ENCODE results near the gene GRK5. TPM values are rescaled to one million over a fixed set of nuclear protein-coding genes. Genes with fewer than 3 reads are reported as not detected.

GRK5 gene
- total RNA-seq, 1 experiment from 2014 or later, result 29.0 TPM

- BruUV-seq (replicated peaks), result no TSS peak
- no peak overlapping the region for H3K27ac ChIP-seq (ENCODE audit: low read length)
- no peaks in the 10 kb centered on the region for H3K9me3 ChIP-seq (ENCODE audit: control insufficient read depth, insufficient read depth, low read depth, low read length)
- no peaks in the 10 kb centered on the region for H3K36me3 ChIP-seq (ENCODE audit: control insufficient read depth, insufficient read depth, low read length)
- intact Hi-C loops (cut with micrococcal nuclease; ENCODE audit: unreplicated experiment) (no loop called here), in situ Hi-C loops (cut with HindIII; ENCODE audit: low pct_unique_long_range_greater_than_20kb, low sequenced_read_pairs) (no loop called here)
- ChIA-PET POLR2A (no interaction called here), CTCF (interaction anchor here (0.9 to 1.3 kb wide), 2 partner anchors 9 to 255 kb away, joined by 4 to 5 read pairs; no protein-coding TSS in a partner anchor)
- 0 out of 2 replicates have a peak, but pooled peaks cover 4% of the 10 kb centered on the region for H3K4me1 ChIP-seq (ENCODE audit: control insufficient read depth, insufficient read depth, low read length)
- peak; percentile 67 for DNase-seq (ENCODE audit: low read depth, low spot score)
- no peak for TF ChIP-seq CTCF (IDR thresholded peaks at IDR 0.05)
- no peak for TF ChIP-seq TCF7L2 (IDR thresholded peaks at IDR 0.05; ENCODE audit: low read depth, low read length)
- no peak for TF ChIP-seq POLR2AphosphoS5 (IDR thresholded peaks at IDR 0.05; ENCODE audit: low read depth, low read length)
- TF ChIP-seq, protein P1, sequence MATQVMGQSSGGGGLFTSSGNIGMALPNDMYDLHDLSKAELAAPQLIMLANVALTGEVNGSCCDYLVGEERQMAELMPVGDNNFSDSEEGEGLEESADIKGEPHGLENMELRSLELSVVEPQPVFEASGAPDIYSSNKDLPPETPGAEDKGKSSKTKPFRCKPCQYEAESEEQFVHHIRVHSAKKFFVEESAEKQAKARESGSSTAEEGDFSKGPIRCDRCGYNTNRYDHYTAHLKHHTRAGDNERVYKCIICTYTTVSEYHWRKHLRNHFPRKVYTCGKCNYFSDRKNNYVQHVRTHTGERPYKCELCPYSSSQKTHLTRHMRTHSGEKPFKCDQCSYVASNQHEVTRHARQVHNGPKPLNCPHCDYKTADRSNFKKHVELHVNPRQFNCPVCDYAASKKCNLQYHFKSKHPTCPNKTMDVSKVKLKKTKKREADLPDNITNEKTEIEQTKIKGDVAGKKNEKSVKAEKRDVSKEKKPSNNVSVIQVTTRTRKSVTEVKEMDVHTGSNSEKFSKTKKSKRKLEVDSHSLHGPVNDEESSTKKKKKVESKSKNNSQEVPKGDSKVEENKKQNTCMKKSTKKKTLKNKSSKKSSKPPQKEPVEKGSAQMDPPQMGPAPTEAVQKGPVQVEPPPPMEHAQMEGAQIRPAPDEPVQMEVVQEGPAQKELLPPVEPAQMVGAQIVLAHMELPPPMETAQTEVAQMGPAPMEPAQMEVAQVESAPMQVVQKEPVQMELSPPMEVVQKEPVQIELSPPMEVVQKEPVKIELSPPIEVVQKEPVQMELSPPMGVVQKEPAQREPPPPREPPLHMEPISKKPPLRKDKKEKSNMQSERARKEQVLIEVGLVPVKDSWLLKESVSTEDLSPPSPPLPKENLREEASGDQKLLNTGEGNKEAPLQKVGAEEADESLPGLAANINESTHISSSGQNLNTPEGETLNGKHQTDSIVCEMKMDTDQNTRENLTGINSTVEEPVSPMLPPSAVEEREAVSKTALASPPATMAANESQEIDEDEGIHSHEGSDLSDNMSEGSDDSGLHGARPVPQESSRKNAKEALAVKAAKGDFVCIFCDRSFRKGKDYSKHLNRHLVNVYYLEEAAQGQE (IDR thresholded peaks at IDR 0.05; ENCODE audit: insufficient read depth in 1 of 2, low read depth in 2 of 2, low read length in 1 of 2), result no peak
- TF ChIP-seq SIN3A (IDR thresholded peaks at IDR 0.05; ENCODE audit: borderline replicate concordance, insufficient read depth, low read depth, low read length), result no peak
- no peak overlapping the region for H3K4me3 ChIP-seq (ENCODE audit: low read depth in 2 of 2, low read length in 2 of 2)
- no peaks in the 10 kb centered on the region for H3K27me3 ChIP-seq (ENCODE audit: control insufficient read depth, insufficient read depth, low read length)
- peak; percentile 89 for ATAC-seq
Observed at GRCh38 chr10:119190353-119190752, 17.0 kb upstream of the GRK5 start.

GRCh38 chr10:119190954-119191785 is 16.2 kb upstream of the GRK5 start:
- ChIA-PET POLR2A (interaction anchor here (0.7 kb wide), 1 partner anchor 16 kb away, joined by 3 read pairs; no protein-coding TSS in a partner anchor), CTCF (interaction anchor here (0.5 to 1.3 kb wide), 4 partner anchors 8 to 254 kb away, joined by 3 to 5 read pairs (median 4); no protein-coding TSS in a partner anchor)
- no TSS peak for BruUV-seq (replicated peaks)
- no peaks in the 10 kb centered on the region for H3K36me3 ChIP-seq (ENCODE audit: control insufficient read depth, insufficient read depth, low read length)
- DNase-seq (ENCODE audit: low read depth, low spot score) (no peak), ATAC-seq (no peak)
- no peaks in the 10 kb centered on the region for H3K27me3 ChIP-seq (ENCODE audit: control insufficient read depth, insufficient read depth, low read length)
- intact Hi-C loops (cut with micrococcal nuclease; ENCODE audit: unreplicated experiment), result no loop called here
- TF ChIP-seq CTCF (IDR thresholded peaks at IDR 0.05) (no peak), SIN3A (IDR thresholded peaks at IDR 0.05; ENCODE audit: borderline replicate concordance, insufficient read depth, low read depth, low read length) (no peak), TCF7L2 (IDR thresholded peaks at IDR 0.05; ENCODE audit: low read depth, low read length) (no peak)
- in situ Hi-C loops (cut with HindIII; ENCODE audit: low pct_unique_long_range_greater_than_20kb, low sequenced_read_pairs), result no loop called here
- no peak overlapping the region for H3K4me3 ChIP-seq (ENCODE audit: low read depth in 2 of 2, low read length in 2 of 2)
- H3K4me1 ChIP-seq (ENCODE audit: control insufficient read depth, insufficient read depth, low read length), result 0 out of 2 replicates have a peak, but pooled peaks cover 4% of the 10 kb centered on the region
- no peaks in the 10 kb centered on the region for H3K9me3 ChIP-seq (ENCODE audit: control insufficient read depth, insufficient read depth, low read depth, low read length)
- no peak overlapping the region for H3K27ac ChIP-seq (ENCODE audit: low read length)

Data from Panc1 (cell line).